ENCODE data around the gene CAB39L. TPM values are rescaled to one million over a fixed set of nuclear protein-coding genes. Genes with fewer than 3 reads are reported as not detected.
"Not testable (repeated sequence)": the region's sequence is repeated elsewhere in the genome, so short reads cannot be mapped to it uniquely, and the experiment has no call there.

CAB39L gene
- total RNA-seq, 1 donor from 2014 or later, result 5.8 TPM

DNA sequence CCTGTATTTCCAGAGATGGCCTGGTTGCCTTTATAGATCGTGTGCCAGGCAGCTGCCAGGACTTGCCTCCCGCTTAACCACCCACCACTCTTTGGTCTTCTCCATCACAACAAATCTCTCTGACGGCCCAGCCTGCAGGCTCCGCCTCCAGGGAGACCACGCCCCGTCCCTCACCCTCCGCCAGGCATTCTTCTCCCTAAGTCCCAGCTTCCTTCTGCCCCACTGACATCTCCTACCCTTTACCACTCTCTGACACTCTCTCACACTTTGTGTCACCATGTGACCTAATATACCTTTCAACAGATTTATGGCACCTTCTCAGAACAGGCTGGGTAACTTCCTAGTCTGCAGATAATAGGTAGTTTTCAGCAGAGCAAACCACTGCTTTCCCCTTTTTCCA lies 95.1 kb downstream of the CAB39L start:
- Mint-ChIP-seq H3K4me1 (ENCODE audit: low read depth) (peaks cover 5% of the 10 kb centered on the region), H3K36me3 (ENCODE audit: low read depth) (no peaks in the 10 kb centered on the region), H3K4me3 (ENCODE audit: low read depth) (no peak overlapping the region), H3K9me3 (no peaks in the 10 kb centered on the region), H3K27me3 (ENCODE audit: low read depth) (no peaks in the 10 kb centered on the region), H3K27ac (no peak overlapping the region)
- no peak for DNase-seq (ENCODE audit: low spot score)
- intact Hi-C loops (cut with micrococcal nuclease), result no loop called here

DNA sequence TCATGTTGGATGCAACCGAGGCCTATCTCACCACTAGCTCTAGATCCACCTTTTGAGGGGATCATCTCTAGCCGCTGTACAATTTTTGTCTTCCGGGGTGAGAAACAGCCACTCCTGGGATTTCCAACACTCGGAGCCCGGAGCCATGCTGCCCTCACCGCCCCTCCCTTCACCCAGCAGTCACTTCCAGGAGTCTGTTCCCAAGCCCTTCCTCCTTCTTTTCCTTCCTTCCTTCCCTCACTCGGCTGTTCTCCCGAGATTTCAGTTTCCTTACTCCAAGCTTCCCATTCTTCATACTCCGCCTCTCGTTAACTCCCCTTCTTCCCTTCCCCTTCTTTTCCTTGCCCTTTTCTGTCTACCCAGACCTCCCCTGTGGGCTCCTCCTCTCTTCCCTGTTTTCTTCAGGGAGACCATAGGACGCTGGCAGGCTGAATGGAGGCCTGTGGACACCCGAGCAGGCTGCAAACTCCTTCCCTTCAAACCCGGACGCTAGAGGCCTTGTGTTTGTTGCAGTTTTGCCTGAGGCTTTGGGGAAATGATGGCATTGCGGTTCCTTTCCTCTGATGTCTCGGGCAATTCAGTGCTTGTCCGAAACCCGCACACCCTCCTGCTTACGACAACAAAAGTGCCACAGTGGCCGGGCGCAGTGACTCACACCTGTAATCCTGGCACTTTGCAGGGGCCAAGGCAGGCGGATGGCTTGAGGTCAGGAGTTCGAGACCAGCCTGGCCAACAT lies 96.0 kb downstream of the CAB39L start:
- Mint-ChIP-seq H3K36me3 (ENCODE audit: low read depth) (no peaks in the 10 kb centered on the region), H3K27me3 (ENCODE audit: low read depth) (no peaks in the 10 kb centered on the region)

DNA sequence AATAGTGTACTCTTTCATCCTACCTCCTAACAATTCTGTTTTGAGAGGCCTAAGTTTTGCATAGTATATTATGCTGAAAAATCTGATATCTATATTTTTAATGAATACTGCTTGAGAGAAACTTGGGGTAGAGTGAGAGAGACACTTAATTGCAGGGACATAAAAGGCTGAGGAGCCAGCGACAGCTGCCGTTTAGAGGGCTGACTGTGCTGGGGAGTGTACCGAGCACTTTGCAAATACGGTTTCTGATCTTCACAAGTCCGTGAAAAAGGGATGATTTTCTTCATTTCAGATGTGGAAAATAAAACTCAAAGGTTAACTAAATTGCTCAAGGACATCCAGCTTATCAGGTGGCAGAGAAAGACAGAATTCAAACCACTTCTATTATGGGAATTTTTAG lies 97.4 kb downstream of the CAB39L start:
- no peaks in the 10 kb centered on the region for H3K27me3 Mint-ChIP-seq (ENCODE audit: low read depth)
- H3K4me3 Mint-ChIP-seq (ENCODE audit: low read depth), result no peak overlapping the region
- intact Hi-C loops (cut with micrococcal nuclease), result no loop called here
- no peak overlapping the region for H3K27ac Mint-ChIP-seq
- no peak for DNase-seq (ENCODE audit: low spot score)
- no peaks in the 10 kb centered on the region for H3K9me3 Mint-ChIP-seq
- H3K36me3 Mint-ChIP-seq (ENCODE audit: low read depth), result no peaks in the 10 kb centered on the region
- H3K4me1 Mint-ChIP-seq (ENCODE audit: low read depth), result peaks cover under 1% of the 10 kb centered on the region

More for the DNA sequence above, 96.0 kb downstream of the CAB39L start:
- no peak for DNase-seq (ENCODE audit: low spot score)
- Mint-ChIP-seq H3K4me3 (ENCODE audit: low read depth) (no peak overlapping the region), H3K4me1 (ENCODE audit: low read depth) (peaks cover 5% of the 10 kb centered on the region), H3K27ac (no peak overlapping the region), H3K9me3 (no peaks in the 10 kb centered on the region)
- intact Hi-C loops (cut with micrococcal nuclease), result no loop called here

DNA sequence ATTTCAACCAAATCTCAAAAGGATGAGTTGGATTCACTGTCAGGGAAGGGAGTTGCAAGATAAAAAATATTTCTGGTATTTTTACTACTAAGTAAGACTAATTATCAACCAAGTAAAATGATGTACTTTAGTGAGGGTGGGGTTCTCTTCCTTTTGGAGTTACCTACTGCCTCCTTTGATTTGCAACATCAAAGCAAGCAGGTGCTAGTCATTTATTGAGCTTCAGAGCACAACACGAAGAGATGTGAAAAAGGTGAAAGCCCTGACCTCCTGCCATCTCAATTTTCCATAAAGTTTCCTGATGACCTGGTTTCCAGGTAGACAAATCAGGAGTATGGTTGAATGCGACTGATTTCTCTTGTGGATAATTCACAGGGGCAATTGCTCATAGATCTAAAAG lies 100.1 kb downstream of the CAB39L start:
- Mint-ChIP-seq H3K9me3 (no peaks in the 10 kb centered on the region), H3K27ac (no peak overlapping the region), H3K27me3 (ENCODE audit: low read depth) (no peaks in the 10 kb centered on the region), H3K4me1 (ENCODE audit: low read depth) (no peaks in the 10 kb centered on the region), H3K4me3 (ENCODE audit: low read depth) (no peak overlapping the region), H3K36me3 (ENCODE audit: low read depth) (no peaks in the 10 kb centered on the region)
- intact Hi-C loops (cut with micrococcal nuclease), result no loop called here
- no peak for DNase-seq (ENCODE audit: low spot score)

DNA sequence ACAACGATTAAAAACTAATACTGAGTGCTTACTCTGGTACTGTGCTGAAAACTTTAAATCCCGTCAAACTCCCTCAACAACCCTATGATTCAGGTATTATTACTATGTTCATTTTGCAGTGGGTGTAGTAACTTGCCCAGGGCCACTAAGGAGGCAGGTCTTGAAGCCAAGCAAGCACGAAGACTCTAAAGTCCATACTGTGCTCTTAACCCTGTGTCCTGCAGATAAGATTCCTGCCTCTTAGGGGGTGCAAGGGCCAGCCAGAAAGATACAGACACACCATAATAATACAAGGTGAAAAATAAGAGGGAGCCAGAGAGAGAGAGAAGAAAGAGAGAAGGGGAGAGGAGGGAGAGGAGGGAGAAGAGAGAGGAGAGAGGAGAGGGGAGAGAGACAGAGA lies 100.6 kb downstream of the CAB39L start:
- Mint-ChIP-seq H3K27me3 (ENCODE audit: low read depth) (no peaks in the 10 kb centered on the region), H3K4me1 (ENCODE audit: low read depth) (no peaks in the 10 kb centered on the region), H3K9me3 (no peaks in the 10 kb centered on the region), H3K36me3 (ENCODE audit: low read depth) (no peaks in the 10 kb centered on the region), H3K27ac (no peak overlapping the region), H3K4me3 (ENCODE audit: low read depth) (no peak overlapping the region)
- intact Hi-C loops (cut with micrococcal nuclease), result no loop called here
- DNase-seq (ENCODE audit: low spot score), result no peak

DNA sequence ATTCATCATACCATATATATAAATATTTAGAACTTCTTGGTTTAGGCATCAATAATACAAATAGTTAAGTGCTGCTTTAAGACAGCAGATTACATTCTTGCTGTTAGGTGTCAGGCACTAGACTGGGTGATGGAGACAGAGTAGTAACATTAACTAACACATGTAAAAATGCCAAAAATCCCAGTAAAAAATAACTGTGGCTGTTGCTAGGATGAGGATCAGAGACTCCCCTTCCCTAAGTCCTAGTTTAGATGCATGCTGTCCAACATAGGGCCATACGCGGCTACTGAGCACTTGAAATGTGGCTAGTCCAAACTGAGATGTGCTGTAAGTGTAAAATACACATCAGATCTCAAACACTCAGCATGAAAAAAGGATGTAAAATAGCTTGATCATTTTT lies 101.4 kb downstream of the CAB39L start:
- no peaks in the 10 kb centered on the region for H3K36me3 Mint-ChIP-seq (ENCODE audit: low read depth)
- H3K4me3 Mint-ChIP-seq (ENCODE audit: low read depth), result no peak overlapping the region
- DNase-seq (ENCODE audit: low spot score), result no peak
- no peaks in the 10 kb centered on the region for H3K4me1 Mint-ChIP-seq (ENCODE audit: low read depth)
- intact Hi-C loops (cut with micrococcal nuclease), result no loop called here
- no peaks in the 10 kb centered on the region for H3K9me3 Mint-ChIP-seq
- no peaks in the 10 kb centered on the region for H3K27me3 Mint-ChIP-seq (ENCODE audit: low read depth)
- H3K27ac Mint-ChIP-seq, result no peak overlapping the region

DNA sequence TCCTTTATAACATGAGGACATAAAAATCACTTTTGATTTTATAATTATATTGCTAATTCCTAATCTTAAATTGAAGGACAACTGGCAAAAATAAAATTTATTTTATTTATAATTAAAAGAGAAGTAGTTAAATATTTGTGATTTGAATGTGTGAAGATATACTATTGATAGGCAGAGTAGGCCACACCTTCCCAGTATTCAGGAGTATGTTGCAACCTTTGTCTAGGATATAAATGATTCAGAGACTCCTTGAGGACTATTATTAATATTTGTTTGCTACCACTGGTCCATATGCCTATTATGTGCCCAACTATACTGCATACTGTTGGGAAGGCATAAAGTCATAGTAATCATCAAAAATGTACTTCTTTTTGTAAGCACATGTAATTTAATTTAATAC lies 101.9 kb downstream of the CAB39L start:
- Mint-ChIP-seq H3K4me3 (ENCODE audit: low read depth) (no peak overlapping the region), H3K27me3 (ENCODE audit: low read depth) (no peaks in the 10 kb centered on the region), H3K27ac (no peak overlapping the region), H3K36me3 (ENCODE audit: low read depth) (no peaks in the 10 kb centered on the region), H3K4me1 (ENCODE audit: low read depth) (no peaks in the 10 kb centered on the region), H3K9me3 (no peaks in the 10 kb centered on the region)
- intact Hi-C loops (cut with micrococcal nuclease), result no loop called here
- DNase-seq (ENCODE audit: low spot score), result no peak

DNA sequence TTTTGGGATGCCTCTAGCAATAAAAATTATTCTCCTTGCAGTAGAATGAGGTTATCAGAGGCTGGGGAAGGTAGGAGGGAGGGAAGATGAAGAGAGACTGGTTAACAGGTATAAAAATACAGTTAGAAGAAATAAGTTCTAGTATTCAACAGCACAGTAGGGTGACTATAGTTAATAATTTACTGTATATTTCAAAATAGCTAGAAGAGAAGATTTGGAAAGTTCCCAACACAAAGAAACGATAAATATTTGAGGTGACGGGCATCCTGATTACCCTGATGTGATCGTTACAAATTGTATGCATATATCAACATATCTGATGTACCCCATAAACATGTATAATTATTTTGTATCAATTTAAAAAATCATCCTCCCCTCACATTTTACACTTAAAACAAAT lies 102.3 kb downstream of the CAB39L start:
- DNase-seq (ENCODE audit: low spot score), result no peak
- Mint-ChIP-seq H3K27ac (no peak overlapping the region), H3K4me3 (ENCODE audit: low read depth) (no peak overlapping the region), H3K27me3 (ENCODE audit: low read depth) (peaks cover 2% of the 10 kb centered on the region), H3K4me1 (ENCODE audit: low read depth) (no peaks in the 10 kb centered on the region), H3K9me3 (no peaks in the 10 kb centered on the region), H3K36me3 (ENCODE audit: low read depth) (no peaks in the 10 kb centered on the region)
- intact Hi-C loops (cut with micrococcal nuclease), result no loop called here

DNA sequence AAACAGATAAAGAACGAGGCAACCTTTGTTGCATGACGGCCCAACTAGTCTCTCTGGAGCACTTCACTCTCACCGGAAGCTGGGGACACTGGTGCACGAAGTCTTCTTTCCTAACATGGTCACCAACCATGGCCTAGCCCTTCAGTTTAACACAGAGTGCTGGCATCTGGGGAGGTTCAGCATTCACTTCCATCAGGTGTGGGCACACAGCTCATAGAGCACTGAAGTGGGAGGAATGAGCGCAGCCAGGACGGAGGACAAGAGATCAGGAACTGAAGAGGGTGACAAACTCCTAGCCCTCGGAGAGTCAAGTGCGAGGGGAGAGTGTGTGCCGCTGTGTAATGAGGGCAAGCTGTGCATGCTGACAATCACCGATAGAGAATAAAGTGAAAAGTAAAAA lies 103.7 kb downstream of the CAB39L start:
- no peaks in the 10 kb centered on the region for H3K9me3 Mint-ChIP-seq
- intact Hi-C loops (cut with micrococcal nuclease), result no loop called here
- H3K4me1 Mint-ChIP-seq (ENCODE audit: low read depth), result no peaks in the 10 kb centered on the region
- no peak for DNase-seq (ENCODE audit: low spot score)
- H3K4me3 Mint-ChIP-seq (ENCODE audit: low read depth), result no peak overlapping the region
- H3K36me3 Mint-ChIP-seq (ENCODE audit: low read depth), result no peaks in the 10 kb centered on the region
- no peak overlapping the region for H3K27ac Mint-ChIP-seq
- peaks cover 7% of the 10 kb centered on the region for H3K27me3 Mint-ChIP-seq (ENCODE audit: low read depth)

DNA sequence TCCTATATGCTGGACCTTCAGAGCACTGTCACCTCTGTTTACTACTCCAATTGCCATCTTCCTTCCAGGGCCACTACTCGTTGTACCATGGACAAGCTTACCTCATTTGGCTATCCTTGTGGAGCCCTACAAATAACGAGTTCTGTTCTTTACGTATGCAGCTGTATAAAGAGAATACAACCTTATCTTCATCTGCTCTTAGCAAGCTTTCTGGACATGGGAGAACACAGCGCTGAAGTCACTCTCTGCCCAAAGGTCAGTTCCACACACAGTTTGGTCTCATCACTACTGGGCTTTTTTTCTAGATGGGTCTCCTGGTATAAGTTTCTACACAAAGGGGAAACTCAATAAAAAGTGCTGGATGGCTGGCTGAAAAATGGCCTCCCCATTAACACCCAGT lies 107.2 kb downstream of the CAB39L start:
- H3K4me3 Mint-ChIP-seq (ENCODE audit: low read depth), result no peak overlapping the region
- H3K27me3 Mint-ChIP-seq (ENCODE audit: low read depth), result peaks cover 14% of the 10 kb centered on the region
- H3K36me3 Mint-ChIP-seq (ENCODE audit: low read depth), result no peaks in the 10 kb centered on the region
- intact Hi-C loops (cut with micrococcal nuclease), result no loop called here
- no peaks in the 10 kb centered on the region for H3K9me3 Mint-ChIP-seq
- H3K27ac Mint-ChIP-seq, result no peak overlapping the region
- H3K4me1 Mint-ChIP-seq (ENCODE audit: low read depth), result no peaks in the 10 kb centered on the region
- no peak for DNase-seq (ENCODE audit: low spot score)

DNA sequence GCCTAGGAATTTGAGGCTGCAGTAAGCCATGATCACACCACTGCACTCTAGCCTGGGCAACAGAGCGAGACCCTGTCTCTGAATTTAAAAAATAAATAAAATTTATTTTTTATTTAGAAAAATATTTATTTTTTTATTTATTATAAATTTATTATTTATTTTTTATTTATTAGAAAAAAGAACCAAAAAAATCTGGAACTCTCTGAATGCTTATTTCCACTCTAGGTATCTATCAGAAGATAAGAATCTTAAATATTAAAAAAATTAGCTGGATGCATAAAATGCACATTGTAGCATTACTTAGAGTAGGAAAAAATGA lies 113.4 kb downstream of the CAB39L start:
- H3K36me3 Mint-ChIP-seq (ENCODE audit: low read depth), result no peaks in the 10 kb centered on the region
- no peak for DNase-seq (ENCODE audit: low spot score)
- H3K9me3 Mint-ChIP-seq, result no peaks in the 10 kb centered on the region
- intact Hi-C loops (cut with micrococcal nuclease), result no loop called here
- H3K27ac Mint-ChIP-seq, result no peak overlapping the region
- peaks cover 7% of the 10 kb centered on the region for H3K27me3 Mint-ChIP-seq (ENCODE audit: low read depth)
- no peaks in the 10 kb centered on the region for H3K4me1 Mint-ChIP-seq (ENCODE audit: low read depth)
- no peak overlapping the region for H3K4me3 Mint-ChIP-seq (ENCODE audit: low read depth)

DNA sequence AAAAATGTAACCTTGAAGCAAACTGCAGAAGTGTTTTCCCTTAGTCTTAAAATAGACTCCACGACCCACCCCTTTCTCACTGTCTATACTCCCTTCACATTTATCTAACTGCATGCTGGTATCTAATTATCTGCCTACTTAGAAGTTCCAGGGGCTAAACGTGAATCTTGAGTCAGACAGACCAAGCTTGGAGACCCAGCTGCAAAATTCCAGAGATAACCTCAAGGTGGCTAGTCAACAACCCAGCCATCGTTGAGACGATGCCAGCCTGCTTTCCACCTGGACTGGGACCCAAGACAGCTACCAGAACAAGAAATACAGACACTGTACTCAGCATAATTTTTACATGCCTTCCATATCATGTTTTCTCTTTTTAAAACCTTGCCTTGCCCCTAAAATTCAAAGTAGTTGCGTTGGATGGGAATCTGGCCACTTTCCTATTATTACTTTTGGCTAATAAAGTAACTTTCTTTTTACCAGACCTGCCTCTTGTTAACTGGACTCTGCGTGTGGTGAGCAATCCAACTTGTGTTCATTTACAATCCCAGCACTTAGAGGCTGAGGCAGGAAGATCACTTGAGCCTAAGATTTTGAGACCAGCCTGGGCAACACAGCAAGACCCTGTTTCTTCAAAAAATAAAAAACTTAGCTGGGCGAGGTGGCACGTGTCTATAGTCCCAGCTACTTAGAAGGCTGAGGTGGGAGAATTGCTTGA lies 113.9 kb downstream of the CAB39L start:
- H3K27me3 Mint-ChIP-seq (ENCODE audit: low read depth), result peaks cover 7% of the 10 kb centered on the region
- intact Hi-C loops (cut with micrococcal nuclease), result no loop called here
- no peaks in the 10 kb centered on the region for H3K36me3 Mint-ChIP-seq (ENCODE audit: low read depth)
- DNase-seq (ENCODE audit: low spot score), result no peak
- no peaks in the 10 kb centered on the region for H3K9me3 Mint-ChIP-seq
- no peak overlapping the region for H3K27ac Mint-ChIP-seq
- H3K4me3 Mint-ChIP-seq (ENCODE audit: low read depth), result no peak overlapping the region
- no peaks in the 10 kb centered on the region for H3K4me1 Mint-ChIP-seq (ENCODE audit: low read depth)

DNA sequence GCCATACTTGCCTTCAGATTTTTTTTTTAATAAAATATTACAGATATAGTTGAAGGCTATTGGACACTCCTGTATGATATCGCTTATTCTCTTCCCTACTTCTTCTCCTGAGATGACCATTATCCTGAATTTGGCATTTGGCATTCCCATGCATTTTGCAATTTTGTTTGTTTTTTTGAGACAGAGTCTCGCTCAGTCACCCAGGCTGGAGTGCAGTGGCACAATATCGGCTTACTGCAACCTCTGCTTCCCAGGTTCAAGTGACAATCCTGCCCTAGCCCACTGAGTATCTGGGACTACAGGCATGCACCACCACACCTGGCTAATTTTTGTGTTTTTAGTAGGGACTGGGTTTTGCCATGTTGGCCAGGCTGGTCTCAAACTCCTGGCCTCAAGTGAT lies 116.7 kb downstream of the CAB39L start:
- intact Hi-C loops (cut with micrococcal nuclease); H3K4me3 Mint-ChIP-seq (ENCODE audit: low read depth); H3K4me1 Mint-ChIP-seq (ENCODE audit: low read depth); H3K27ac Mint-ChIP-seq; DNase-seq (ENCODE audit: low spot score); H3K36me3 Mint-ChIP-seq (ENCODE audit: low read depth); H3K9me3 Mint-ChIP-seq; H3K27me3 Mint-ChIP-seq (ENCODE audit: low read depth): not testable (repeated sequence)
